ENCODE data around the gene LINGO4.
A peak's percentile ranks its signal among the peaks of the same experiment; 100 is the strongest.

LINGO4 gene

DNA sequence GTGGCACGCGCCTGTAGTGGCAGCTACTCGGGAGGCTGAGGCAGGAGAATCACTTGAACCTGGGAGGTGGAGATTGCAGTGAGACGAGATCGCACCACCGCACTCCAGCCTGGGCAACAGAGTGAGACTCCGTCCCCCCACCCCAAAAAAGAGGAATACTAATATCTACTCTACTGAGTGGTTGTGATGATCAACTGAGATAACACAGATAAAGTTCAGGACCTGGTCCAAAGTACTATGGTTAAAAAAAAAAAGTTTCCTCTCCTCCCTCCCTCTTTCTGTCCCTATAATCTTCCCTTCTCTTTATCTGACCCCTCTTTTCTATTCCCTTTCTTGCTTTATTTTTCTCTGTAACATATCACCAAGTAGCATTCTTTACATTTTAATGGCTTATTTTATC lies 30.4 kb upstream of the LINGO4 start:
- no peak for TF ChIP-seq CTCF (IDR thresholded peaks at IDR 0.05; ENCODE audit: low read depth, low read length)
- DNase-seq (ENCODE audit: low read depth in 2 of 2): no peak
- H3K4me3 ChIP-seq (replicated peaks in 1 of 2; ENCODE audit: low read depth in 2 of 2, low read length in 2 of 2): no peak overlapping the region

GRCh38 chr1:151834239-151834638 lies 29.0 kb upstream of the LINGO4 start:
- no peak overlapping the region for H3K4me3 ChIP-seq (replicated peaks in 1 of 2; ENCODE audit: low read depth in 2 of 2, low read length in 2 of 2)
- no peak for TF ChIP-seq CTCF (IDR thresholded peaks at IDR 0.05; ENCODE audit: low read depth, low read length)
- no peak for DNase-seq (ENCODE audit: low read depth in 2 of 2)

DNA sequence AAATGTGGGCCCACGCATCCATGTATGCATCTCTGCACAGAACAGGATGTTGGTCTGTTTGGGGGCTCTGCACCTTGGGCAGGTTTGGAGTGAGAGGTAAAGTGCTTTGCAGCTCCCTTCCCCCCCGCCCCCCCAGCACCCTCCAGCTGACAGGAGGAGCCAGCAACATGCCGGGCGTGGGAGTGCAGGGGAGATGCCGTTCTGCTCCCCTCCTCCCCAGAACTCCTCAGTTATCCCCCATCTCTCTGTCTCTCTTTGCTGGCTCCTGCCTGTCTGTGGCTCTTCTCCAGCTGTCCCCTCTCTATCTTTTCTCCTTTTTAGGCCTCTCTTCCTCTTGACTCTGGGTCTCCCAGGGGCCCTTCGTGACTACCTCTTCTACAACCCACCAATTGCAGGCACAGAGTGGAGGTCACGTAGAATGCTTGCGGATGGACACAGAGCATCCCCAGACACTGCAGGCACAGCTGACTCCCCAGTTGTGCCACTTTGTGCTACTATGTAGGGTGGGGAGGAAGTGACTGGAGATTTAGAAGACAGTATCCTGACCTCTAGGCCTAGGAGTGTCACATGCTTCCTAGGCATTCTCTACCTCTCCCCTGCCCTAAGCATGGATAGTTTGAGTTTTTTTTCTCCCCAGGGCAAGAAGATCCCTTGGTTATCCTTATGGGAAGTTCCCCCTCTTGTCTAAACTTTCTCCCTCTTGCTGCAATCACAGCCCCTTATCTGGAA lies 28.1 kb upstream of the LINGO4 start:
- H3K4me3 ChIP-seq (replicated peaks in 1 of 2; ENCODE audit: low read depth in 2 of 2, low read length in 2 of 2): no peak overlapping the region
- TF ChIP-seq CTCF (IDR thresholded peaks at IDR 0.05; ENCODE audit: low read depth, low read length): no peak
- DNase-seq (ENCODE audit: low read depth in 2 of 2): no peak

DNA sequence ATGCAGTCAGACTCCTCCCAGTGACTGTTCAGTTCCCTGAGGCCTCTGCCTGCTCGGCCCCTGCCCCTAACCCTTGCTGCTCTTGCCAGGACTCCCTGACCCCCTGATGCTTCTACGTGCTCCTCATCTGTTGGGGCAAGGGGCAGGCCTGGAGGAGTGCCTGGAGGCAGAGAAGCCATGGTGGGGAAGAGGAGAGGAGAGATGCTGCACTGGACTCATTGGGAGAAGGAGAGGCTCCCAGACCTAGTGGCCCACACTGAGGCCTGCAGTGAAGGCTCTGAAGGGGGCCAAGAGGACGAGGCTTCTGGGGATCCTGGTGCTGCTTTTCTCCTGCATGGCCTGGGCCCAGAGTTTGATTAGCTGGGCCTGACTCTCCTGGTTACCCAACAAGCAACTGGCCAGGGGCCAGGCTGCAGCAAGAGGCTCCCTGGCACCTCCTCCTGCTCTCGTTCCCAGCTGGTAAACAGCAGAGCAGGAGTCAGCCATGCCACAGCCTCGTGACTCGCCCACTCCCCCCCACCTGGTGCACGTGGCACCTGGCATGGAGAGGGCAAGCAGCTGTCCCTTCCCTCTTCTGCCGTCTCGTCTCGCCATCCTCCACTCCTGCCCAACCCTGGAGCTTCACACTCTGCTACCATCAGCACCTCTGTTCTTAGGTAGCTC lies 27.2 kb upstream of the LINGO4 start:
- no peak overlapping the region for H3K4me3 ChIP-seq (replicated peaks in 1 of 2; ENCODE audit: low read depth in 2 of 2, low read length in 2 of 2)
- DNase-seq (ENCODE audit: low read depth in 2 of 2): peak; percentile 53 to 84
- no peak for TF ChIP-seq CTCF (IDR thresholded peaks at IDR 0.05; ENCODE audit: low read depth, low read length)

DNA sequence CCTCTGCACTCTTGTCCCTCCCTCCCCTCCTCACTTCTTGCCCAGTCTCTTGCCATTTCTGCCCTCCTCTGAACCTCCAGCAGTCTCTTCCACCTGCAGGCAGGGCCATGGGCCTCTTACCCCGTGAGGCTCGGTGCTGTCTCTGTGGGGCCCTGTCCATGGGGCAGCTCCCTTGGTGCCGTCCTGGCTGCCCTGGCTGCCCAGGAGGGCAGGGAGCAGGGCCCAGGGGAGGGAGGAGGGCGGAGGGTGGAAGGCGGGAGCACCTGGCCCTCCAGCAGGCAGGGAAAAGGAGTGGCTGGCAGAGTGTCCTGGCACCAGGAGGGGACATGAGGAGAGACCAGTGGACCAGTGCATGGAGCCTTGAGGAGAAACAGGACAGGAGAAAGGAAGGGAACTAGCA lies 26.4 kb upstream of the LINGO4 start, which contains the start of gene RORC:
TSS of gene RORC (minus strand) at position 198 of the 400 bp plus-strand sequence. CDS start at position 160, 38 bp downstream.
- TF ChIP-seq CTCF (IDR thresholded peaks at IDR 0.05; ENCODE audit: low read depth, low read length): no peak
- no peak within 1 kb of the TSS for H3K4me3 ChIP-seq (replicated peaks in 1 of 2; ENCODE audit: low read depth in 2 of 2, low read length in 2 of 2)
- DNase-seq (ENCODE audit: low read depth in 2 of 2): no peak

GRCh38 chr1:151831256-151831591 lies 26.0 kb upstream of the LINGO4 start:
- no peak for DNase-seq (ENCODE audit: low read depth in 2 of 2)
- no peak for TF ChIP-seq CTCF (IDR thresholded peaks at IDR 0.05; ENCODE audit: low read depth, low read length)

More at GRCh38 chr1:151831256-151831591, 26.0 kb upstream of the LINGO4 start:
- no peak overlapping the region for H3K4me3 ChIP-seq (replicated peaks in 1 of 2; ENCODE audit: low read depth in 2 of 2, low read length in 2 of 2)

Measured in cardiac fibroblast (primary cell).